ENCODE data around the gene KIF21B. TPM values are rescaled to one million over a fixed set of nuclear protein-coding genes. Genes with fewer than 3 reads are reported as not detected.

The KIF21B gene
- polyA plus RNA-seq, 1 experiment, result 0.10 TPM

GRCh38 chr1:201002510-201002909 lies 21.0 kb downstream of the KIF21B start:
- H3K4me3 ChIP-seq (ENCODE audit: low read depth, low read length), result no peak overlapping the region
- H3K27me3 ChIP-seq (ENCODE audit: control insufficient read depth, insufficient read depth, low read length), result 0 out of 2 replicates have a peak, but pooled peaks cover 2% of the 10 kb centered on the region
- ChIA-PET POLR2A (no interaction called here), CTCF (interaction anchor here (0.9 kb wide), 1 partner anchor 9 kb away, joined by 3 read pairs; no protein-coding TSS in a partner anchor)
- DNase-seq (ENCODE audit: low read depth), result no peak
- H3K36me3 ChIP-seq (ENCODE audit: control insufficient read depth, insufficient read depth, low read length), result no peaks in the 10 kb centered on the region
- no peak for TF ChIP-seq CTCF (IDR thresholded peaks at IDR 0.05; ENCODE audit: insufficient read depth, low read depth, low read length)

GRCh38 chr1:201001962-201002361 lies 21.6 kb downstream of the KIF21B start:
- no peak for DNase-seq (ENCODE audit: low read depth)
- CTCF ChIA-PET, result interaction anchor here (0.9 kb wide), 1 partner anchor 10 kb away, joined by 3 read pairs; no protein-coding TSS in a partner anchor
- POLR2A ChIA-PET, result no interaction called here
- no peak for TF ChIP-seq CTCF (IDR thresholded peaks at IDR 0.05; ENCODE audit: insufficient read depth, low read depth, low read length)
- Histone ChIP-seq H3K27me3 (ENCODE audit: control insufficient read depth, insufficient read depth, low read length) (0 out of 2 replicates have a peak, but pooled peaks cover 2% of the 10 kb centered on the region), H3K4me3 (ENCODE audit: low read depth, low read length) (no peak overlapping the region), H3K36me3 (ENCODE audit: control insufficient read depth, insufficient read depth, low read length) (no peaks in the 10 kb centered on the region)

GRCh38 chr1:201000391-201000790 lies 23.1 kb downstream of the KIF21B start:
- ChIA-PET POLR2A (no interaction called here), CTCF (interaction anchor here (0.8 to 0.9 kb wide), 2 partner anchors 16 to 19 kb away, joined by 3 read pairs; no protein-coding TSS in a partner anchor)
- no peak overlapping the region for H3K4me3 ChIP-seq (ENCODE audit: low read depth, low read length)
- DNase-seq (ENCODE audit: low read depth), result no peak
- H3K27me3 ChIP-seq (ENCODE audit: control insufficient read depth, insufficient read depth, low read length), result 0 out of 2 replicates have a peak, but pooled peaks cover 3% of the 10 kb centered on the region
- H3K36me3 ChIP-seq (ENCODE audit: control insufficient read depth, insufficient read depth, low read length), result no peaks in the 10 kb centered on the region
- TF ChIP-seq CTCF (IDR thresholded peaks at IDR 0.05; ENCODE audit: insufficient read depth, low read depth, low read length), result no peak

GRCh38 chr1:200999667-201000066 lies 23.8 kb downstream of the KIF21B start:
- no peak overlapping the region for H3K4me3 ChIP-seq (ENCODE audit: low read depth, low read length)
- no peak for DNase-seq (ENCODE audit: low read depth)
- ChIA-PET CTCF (no interaction called here), POLR2A (no interaction called here)
- 0 out of 2 replicates have a peak, but pooled peaks cover 3% of the 10 kb centered on the region for H3K27me3 ChIP-seq (ENCODE audit: control insufficient read depth, insufficient read depth, low read length)
- H3K36me3 ChIP-seq (ENCODE audit: control insufficient read depth, insufficient read depth, low read length), result no peaks in the 10 kb centered on the region
- no peak for TF ChIP-seq CTCF (IDR thresholded peaks at IDR 0.05; ENCODE audit: insufficient read depth, low read depth, low read length)

GRCh38 chr1:200998323-200998722 lies 25.2 kb downstream of the KIF21B start:
- no peak for TF ChIP-seq CTCF (IDR thresholded peaks at IDR 0.05; ENCODE audit: insufficient read depth, low read depth, low read length)
- Histone ChIP-seq H3K36me3 (ENCODE audit: control insufficient read depth, insufficient read depth, low read length) (no peaks in the 10 kb centered on the region), H3K4me3 (ENCODE audit: low read depth, low read length) (no peak overlapping the region), H3K27me3 (ENCODE audit: control insufficient read depth, insufficient read depth, low read length) (peaks cover 3% of the 10 kb centered on the region; the same call in 1 of the 2 replicates)
- ChIA-PET CTCF (interaction anchor here (0.8 kb wide), 1 partner anchor 20 kb away, joined by 3 read pairs; no protein-coding TSS in a partner anchor), POLR2A (no interaction called here)
- DNase-seq (ENCODE audit: low read depth), result no peak

Measured in BJ (cell line).